GM18507 (cell line): Measurements from ENCODE around the gene TAS2R40.
"Not testable (repeated sequence)": the region's sequence is repeated elsewhere in the genome, so short reads cannot be mapped to it uniquely, and the experiment has no call there.

Source experiments
- DNase-seq: peaks from one replicate; pipeline ENCODE4 v3.0.0; 2011; ENCODE audit warnings: low read depth; ENCODE audit not compliant: insufficient read length; ENCODE audit errors: extremely low spot score
- FAIRE-seq: peaks from 2 replicates; lab custom pipeline; 2011; peaks lifted over from hg19 to GRCh38; lab: Jason Lieb, UNC

Gene TAS2R40

DNA sequence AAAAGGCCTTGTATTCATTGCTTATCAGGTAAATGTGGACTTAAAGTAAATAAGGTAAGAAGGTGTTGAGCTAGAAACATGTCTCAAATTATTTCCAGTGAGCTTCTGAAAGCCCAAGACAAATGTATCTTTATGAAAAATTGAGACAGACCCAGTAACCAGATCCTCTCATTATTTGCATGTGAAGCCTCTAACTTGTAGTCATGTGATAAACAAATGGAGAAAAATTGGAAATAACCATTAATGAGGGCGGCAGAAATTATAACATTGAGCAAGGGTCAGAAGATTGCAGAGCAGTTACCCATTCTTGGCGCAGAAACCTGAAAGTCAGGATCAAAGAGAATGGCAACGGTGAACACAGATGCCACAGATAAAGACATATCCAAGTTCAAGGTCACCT, at the start of gene TAS2R40:
Gene TAS2R40 (plus strand): TSS at position 301 of the 400 bp plus-strand sequence. CDS start 42 bp downstream, at position 343.
- no peak for FAIRE-seq

DNA sequence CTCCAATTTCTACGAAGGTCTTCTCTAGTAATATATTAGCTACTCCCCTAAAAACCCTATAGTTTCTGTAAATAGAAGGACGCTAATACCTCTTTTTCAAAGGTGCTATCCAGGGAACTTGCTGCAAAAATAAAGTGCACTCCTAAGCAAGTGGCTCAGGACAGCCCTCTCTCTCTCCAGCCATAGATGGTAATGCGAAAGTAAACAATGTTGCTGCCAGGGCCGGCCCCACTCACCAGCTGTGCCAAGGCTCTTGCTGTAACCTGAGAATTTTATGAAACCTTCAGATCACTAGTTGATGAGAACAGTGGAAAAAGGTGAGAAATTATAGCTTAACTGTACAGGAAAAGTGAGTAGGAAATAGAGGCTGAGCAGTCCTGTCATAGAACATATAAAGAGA, 49.5 kb upstream of the TAS2R40 start:
- no peak for DNase-seq

More for the DNA sequence above, at the start of gene TAS2R40:
- DNase-seq: no peak

DNA sequence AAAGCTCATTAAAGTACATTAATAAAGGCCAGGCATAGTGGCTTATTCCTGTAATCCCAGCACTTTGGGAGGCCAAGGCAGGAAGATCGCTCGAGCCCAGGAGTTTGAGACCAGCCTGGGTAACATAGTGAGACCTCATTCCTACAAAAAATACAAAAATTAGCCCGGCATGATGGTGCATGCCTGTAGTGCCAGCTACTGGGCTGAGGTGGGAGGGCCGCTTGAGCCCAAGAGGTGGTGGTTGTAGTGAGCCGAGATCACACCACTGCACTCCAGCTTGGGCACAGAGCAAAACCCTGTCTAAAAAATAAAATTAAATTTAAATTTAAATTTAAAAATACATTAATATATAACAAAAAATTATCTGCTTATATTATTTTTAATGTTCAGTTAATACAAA, 45.7 kb upstream of the TAS2R40 start:
- DNase-seq: no peak
- FAIRE-seq: no peak

More for the DNA sequence above, 49.5 kb upstream of the TAS2R40 start:
- FAIRE-seq: no peak

GRCh38 chr7:143177374-143178119, 44.3 kb upstream of the TAS2R40 start:
- DNase-seq (no peak), FAIRE-seq (no peak)

DNA sequence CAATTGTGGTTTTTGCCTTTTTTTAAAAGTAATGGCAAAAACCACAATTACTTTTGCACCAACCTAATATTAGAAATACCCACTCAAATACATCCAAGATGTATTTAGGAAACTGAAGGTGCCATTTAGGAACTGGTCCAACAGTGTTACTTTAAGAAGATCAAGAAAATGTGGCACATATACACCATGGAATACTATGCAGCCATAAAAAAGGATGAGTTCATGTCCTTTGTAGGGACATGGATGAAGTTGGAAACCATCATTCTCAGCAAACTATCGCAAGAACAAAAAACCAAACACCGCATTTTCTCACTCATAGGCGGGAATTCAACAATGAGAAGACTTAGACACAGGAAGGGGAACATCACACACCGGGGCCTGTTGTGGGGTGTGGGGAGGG, 41.1 kb upstream of the TAS2R40 start:
- FAIRE-seq, DNase-seq: not testable (repeated sequence)

DNA sequence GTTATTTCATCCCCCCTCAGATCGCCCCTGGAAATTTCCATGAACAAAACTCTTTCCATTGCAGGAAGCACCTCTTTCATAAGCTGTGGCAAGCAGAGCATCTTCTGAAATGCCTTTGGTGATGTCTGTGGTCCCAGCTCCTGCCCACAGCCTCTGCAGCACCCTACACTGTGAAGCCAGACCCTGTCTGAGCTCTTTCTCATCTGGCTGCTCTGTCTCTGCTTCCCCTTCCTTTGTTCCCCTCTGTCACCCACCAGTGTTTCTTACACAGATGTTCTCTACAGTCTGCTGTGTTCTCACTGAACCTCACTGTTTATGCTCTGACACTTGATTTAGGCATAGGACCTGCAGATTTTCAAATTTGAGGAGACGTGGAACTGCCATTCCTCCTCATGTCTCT, 40.5 kb upstream of the TAS2R40 start:
- DNase-seq (no peak), FAIRE-seq (no peak)

DNA sequence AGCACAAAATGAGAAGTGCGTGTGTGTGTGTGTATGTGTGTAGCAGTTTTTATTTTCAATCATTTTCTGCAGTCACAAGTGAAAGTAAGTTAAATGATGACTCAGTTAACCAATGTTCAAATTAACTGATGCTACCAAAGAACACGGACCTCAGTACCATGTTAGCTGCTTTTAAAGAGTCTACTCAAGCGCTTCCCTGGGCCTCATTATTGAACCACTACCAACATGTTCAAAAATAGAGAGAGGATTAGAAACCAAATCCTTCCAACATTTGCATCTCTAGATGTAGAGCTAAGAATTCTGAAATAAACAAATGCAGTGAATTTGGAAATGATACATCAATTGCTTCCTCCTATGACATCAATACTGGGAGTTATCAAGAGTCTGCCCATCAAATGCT, 38.8 kb upstream of the TAS2R40 start, which contains the start of gene TAS2R39:
Gene TAS2R39 (plus strand): TSS at position 396 of the 400 bp plus-strand sequence. CDS start 0 bp downstream, at position 396.
- no peak for DNase-seq
- FAIRE-seq: no peak

- FAIRE-seq (no peak), DNase-seq (no peak)
Observed at GRCh38 chr7:143185551-143185950, 36.3 kb upstream of the TAS2R40 start.

GRCh38 chr7:143188994-143189393, 32.8 kb upstream of the TAS2R40 start:
- FAIRE-seq (no peak), DNase-seq (no peak)

- FAIRE-seq: peak; percentile 9
- no peak for DNase-seq
Observed at GRCh38 chr7:143193880-143194279, 28.0 kb upstream of the TAS2R40 start.

- FAIRE-seq: no peak
- DNase-seq: no peak
Observed at GRCh38 chr7:143199040-143199439, 22.8 kb upstream of the TAS2R40 start.

- no peak for DNase-seq
- FAIRE-seq: no peak
Observed at GRCh38 chr7:143202161-143202560, 19.7 kb upstream of the TAS2R40 start.

DNA sequence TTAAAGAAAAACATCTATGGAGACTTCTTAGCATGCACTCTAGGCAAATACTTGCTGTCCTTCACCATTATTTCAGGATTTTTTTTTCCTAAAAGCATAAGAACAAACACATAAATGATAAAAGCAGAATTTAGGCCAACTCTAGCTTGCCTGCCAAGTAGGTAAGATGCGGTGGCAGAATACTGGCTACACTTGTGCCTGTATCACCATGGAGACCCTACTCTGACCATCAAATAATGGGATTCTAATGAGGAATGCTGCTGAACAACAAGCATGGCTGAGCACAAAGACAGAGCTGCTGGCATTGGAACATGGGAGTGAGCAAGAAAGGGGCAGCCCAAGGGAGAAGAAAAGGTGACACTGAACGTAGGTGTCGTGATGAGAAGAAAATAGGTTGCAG, 18.5 kb upstream of the TAS2R40 start:
- no peak for FAIRE-seq
- no peak for DNase-seq

DNA sequence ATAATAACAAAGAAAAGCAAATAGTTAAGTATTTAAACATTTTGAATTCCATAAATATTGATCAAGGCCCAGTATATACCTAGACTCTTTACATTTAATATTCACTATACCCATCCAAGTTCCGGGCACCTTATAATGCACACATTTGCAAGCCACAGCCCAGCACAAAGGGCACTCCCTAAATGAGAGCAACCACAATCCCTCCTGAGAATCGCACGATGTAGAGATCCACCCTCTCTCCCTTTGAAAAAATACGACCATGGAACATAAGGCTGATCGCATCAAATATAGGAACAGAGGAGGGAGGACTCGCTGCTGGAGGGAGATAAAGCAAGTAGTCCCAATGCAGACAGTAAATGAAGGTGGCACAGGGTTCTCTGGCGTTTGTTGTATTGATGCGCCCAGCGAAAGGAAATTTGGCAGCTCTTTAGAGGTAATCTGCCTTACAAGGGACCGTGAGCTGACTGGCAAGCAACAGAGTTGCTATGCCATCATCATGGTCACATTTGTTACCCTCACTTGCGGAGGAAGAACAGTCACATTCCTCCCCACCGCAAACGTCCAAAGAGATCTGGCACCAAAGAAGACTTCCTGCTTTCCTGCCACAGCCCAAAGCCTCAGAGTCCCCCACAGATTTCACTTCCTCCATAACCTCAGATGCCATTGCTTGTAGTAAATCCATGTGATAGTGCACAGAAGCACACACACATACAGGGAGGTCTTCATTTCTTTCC, 16.1 kb upstream of the TAS2R40 start:
- DNase-seq (peak; percentile 12), FAIRE-seq (no peak)

GRCh38 chr7:143210541-143210940, 11.3 kb upstream of the TAS2R40 start:
- FAIRE-seq: no peak

GRCh38 chr7:143213478-143213877, 8.4 kb upstream of the TAS2R40 start:
- not testable (repeated sequence) for FAIRE-seq, DNase-seq

More at GRCh38 chr7:143210541-143210940, 11.3 kb upstream of the TAS2R40 start:
- no peak for DNase-seq

DNA sequence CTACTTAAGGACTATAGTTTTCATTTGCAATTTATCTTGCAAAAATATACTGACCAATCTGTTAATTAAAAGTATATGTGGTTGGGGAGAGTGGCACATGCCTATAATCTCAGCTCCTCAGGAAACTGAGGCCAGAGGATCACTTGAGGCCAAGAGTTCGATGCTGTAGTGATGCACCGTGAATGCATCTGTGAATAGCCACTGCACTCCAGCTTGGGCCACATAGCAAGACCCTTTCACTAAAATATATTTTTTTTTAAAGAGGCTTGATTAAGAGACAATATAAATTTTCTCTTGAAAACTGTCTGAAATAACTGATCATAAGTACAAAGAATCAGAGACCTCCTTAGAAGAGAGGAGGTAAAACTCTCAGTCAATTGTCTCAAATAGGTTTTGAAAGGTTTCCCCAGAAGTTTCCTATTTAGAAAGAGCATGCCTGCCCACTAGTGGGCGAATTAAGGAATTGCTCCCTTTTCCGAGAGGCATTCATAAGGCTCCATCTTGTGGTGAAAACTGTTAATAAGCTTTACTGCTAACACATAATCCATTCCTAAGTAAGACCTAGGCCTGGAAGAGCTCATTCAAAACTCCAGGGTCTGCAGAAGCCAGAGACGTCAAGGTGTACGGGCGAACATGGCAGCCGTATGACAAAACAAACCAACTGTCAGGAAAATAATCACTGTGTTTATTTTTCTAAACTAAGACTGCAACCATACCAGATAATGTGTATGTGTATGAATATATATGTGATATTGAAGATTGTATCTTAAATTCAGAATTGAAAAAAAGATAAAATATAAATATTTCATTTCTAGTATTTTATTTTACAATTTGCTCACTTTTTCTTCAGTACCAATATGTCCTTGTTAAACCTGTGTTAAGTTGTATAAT, 6.8 kb upstream of the TAS2R40 start:
- DNase-seq (peak; percentile 60), FAIRE-seq (peak; percentile 94)

- DNase-seq: no peak
- no peak for FAIRE-seq
Observed at GRCh38 chr7:143216151-143216550, 5.7 kb upstream of the TAS2R40 start.

- FAIRE-seq (no peak), DNase-seq (no peak)
Observed at GRCh38 chr7:143216686-143217085, 5.2 kb upstream of the TAS2R40 start.

DNA sequence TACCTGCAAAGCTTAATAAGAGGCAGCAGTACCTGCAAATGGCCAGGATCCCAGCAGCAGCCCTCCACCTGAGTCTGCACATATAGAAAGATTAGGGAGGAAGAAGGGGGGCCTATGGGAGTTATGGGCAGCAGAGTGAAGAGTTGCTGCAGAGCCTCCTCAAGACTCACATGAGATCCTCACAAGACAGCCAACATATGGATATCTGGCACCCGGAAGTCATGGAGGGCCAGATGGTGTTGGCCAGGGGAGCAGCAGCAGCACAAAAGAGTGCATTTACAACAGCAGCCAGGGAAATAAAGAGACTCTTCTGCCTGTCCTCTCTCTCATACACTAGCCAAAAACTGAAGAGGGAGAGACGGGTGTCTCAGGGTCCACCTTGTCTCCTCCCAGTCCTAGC, 4.0 kb upstream of the TAS2R40 start:
- DNase-seq: no peak
- FAIRE-seq: no peak
